ENCODE data around the gene GJC3.

The GJC3 gene

GRCh38 chr7:99928188-99928587, 1.2 kb downstream of the GJC3 start:
- no peak for TF ChIP-seq SUZ12 (IDR thresholded peaks at IDR 0.05; ENCODE audit: extremely low read depth, insufficient read depth, insufficient read length)
- TF ChIP-seq YY1 (IDR thresholded peaks at IDR 0.05; ENCODE audit: insufficient read depth, insufficient read length) = no peak
- TF ChIP-seq ZNF274 (IDR thresholded peaks at IDR 0.05; ENCODE audit: low read depth, low read length) = no peak
- Histone ChIP-seq H3K4me3 (ENCODE audit: insufficient read length, low read depth) (no peak overlapping the region), H3K4me1 (ENCODE audit: insufficient read depth, insufficient read length) (no peaks in the 10 kb centered on the region), H3K9ac (ENCODE audit: insufficient read length, low read depth) (no peak overlapping the region), H3K27me3 (ENCODE audit: insufficient read depth, insufficient read length) (peaks cover 6% of the 10 kb centered on the region), H3K36me3 (ENCODE audit: insufficient read depth, insufficient read length, low read length) (no peaks in the 10 kb centered on the region), H3K9me3 (ENCODE audit: insufficient read depth, low read length) (no peaks in the 10 kb centered on the region)
- no peak for DNase-seq (ENCODE audit: low read depth, low spot score)

- Histone ChIP-seq H3K36me3 (ENCODE audit: insufficient read depth, insufficient read length, low read length) (no peaks in the 10 kb centered on the region), H3K4me3 (ENCODE audit: insufficient read length, low read depth) (no peak overlapping the region), H3K9ac (ENCODE audit: insufficient read length, low read depth) (no peak overlapping the region), H3K27me3 (ENCODE audit: insufficient read depth, insufficient read length) (peaks cover 6% of the 10 kb centered on the region), H3K4me1 (ENCODE audit: insufficient read depth, insufficient read length) (no peaks in the 10 kb centered on the region), H3K9me3 (ENCODE audit: insufficient read depth, low read length) (no peaks in the 10 kb centered on the region)
- TF ChIP-seq YY1 (IDR thresholded peaks at IDR 0.05; ENCODE audit: insufficient read depth, insufficient read length) (no peak), SUZ12 (IDR thresholded peaks at IDR 0.05; ENCODE audit: extremely low read depth, insufficient read depth, insufficient read length) (no peak), ZNF274 (IDR thresholded peaks at IDR 0.05; ENCODE audit: low read depth, low read length) (no peak)
- no peak for DNase-seq (ENCODE audit: low read depth, low spot score)
Measured at GRCh38 chr7:99927536-99927935, 1.9 kb downstream of the GJC3 start.

DNA sequence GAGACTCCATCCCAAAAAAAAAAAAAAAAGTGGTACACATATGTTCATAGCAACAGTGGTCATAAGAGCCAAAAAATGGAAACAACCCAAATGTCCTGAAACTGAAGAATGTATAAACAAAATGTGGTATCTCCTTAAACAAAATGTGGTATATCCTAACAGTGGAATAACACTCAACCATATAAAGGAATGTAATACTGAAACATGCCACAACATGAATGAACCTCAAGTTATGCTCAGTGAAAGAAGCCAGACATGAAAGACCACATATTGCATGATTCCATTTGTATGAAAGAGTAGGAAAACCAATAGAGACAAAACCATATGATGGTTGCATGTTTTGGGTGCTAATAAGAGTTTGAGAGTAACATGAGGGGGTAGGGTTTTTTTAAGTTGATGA, 3.1 kb downstream of the GJC3 start:
- Histone ChIP-seq H3K4me1 (ENCODE audit: insufficient read depth, insufficient read length) (no peaks in the 10 kb centered on the region), H3K27me3 (ENCODE audit: insufficient read depth, insufficient read length) (peaks cover 6% of the 10 kb centered on the region), H3K36me3 (ENCODE audit: insufficient read depth, insufficient read length, low read length) (no peaks in the 10 kb centered on the region), H3K9me3 (ENCODE audit: insufficient read depth, low read length) (no peaks in the 10 kb centered on the region), H3K9ac (ENCODE audit: insufficient read length, low read depth) (no peak overlapping the region), H3K4me3 (ENCODE audit: insufficient read length, low read depth) (no peak overlapping the region)
- no peak for DNase-seq (ENCODE audit: low read depth, low spot score)
- TF ChIP-seq ZNF274 (IDR thresholded peaks at IDR 0.05; ENCODE audit: low read depth, low read length) (no peak), SUZ12 (IDR thresholded peaks at IDR 0.05; ENCODE audit: extremely low read depth, insufficient read depth, insufficient read length) (no peak), YY1 (IDR thresholded peaks at IDR 0.05; ENCODE audit: insufficient read depth, insufficient read length) (no peak)

DNA sequence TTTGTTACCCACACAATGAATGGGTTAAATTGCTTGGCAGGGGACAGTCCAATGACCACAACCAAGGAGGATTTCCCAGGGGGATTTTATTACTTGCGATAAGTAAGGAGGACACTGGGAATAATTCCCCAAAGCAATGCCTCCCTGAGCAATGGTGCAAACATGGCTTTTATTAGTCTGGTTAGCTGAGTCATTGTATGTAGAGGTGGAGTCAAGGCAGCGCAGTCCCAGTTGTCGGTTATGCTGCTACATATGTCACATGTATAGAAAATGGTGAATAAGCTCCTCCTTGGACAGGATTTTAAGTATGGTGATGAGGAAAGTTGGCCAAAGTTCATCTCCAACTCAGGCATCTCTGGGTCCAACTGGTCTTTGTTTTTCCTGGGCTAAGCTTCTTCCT, 6.2 kb downstream of the GJC3 start:
- Histone ChIP-seq H3K9ac (ENCODE audit: insufficient read length, low read depth) (no peak overlapping the region), H3K9me3 (ENCODE audit: insufficient read depth, low read length) (peaks cover 4% of the 10 kb centered on the region; the same call in 1 of the 2 replicates), H3K4me3 (ENCODE audit: insufficient read length, low read depth) (no peak overlapping the region), H3K4me1 (ENCODE audit: insufficient read depth, insufficient read length) (no peaks in the 10 kb centered on the region), H3K27me3 (ENCODE audit: insufficient read depth, insufficient read length) (peaks cover under 1% of the 10 kb centered on the region), H3K36me3 (ENCODE audit: insufficient read depth, insufficient read length, low read length) (peaks cover 3% of the 10 kb centered on the region)
- TF ChIP-seq ZNF274 (IDR thresholded peaks at IDR 0.05; ENCODE audit: low read depth, low read length) (no peak), SUZ12 (IDR thresholded peaks at IDR 0.05; ENCODE audit: extremely low read depth, insufficient read depth, insufficient read length) (no peak), YY1 (IDR thresholded peaks at IDR 0.05; ENCODE audit: insufficient read depth, insufficient read length) (no peak)
- DNase-seq (ENCODE audit: low read depth, low spot score) = no peak

DNA sequence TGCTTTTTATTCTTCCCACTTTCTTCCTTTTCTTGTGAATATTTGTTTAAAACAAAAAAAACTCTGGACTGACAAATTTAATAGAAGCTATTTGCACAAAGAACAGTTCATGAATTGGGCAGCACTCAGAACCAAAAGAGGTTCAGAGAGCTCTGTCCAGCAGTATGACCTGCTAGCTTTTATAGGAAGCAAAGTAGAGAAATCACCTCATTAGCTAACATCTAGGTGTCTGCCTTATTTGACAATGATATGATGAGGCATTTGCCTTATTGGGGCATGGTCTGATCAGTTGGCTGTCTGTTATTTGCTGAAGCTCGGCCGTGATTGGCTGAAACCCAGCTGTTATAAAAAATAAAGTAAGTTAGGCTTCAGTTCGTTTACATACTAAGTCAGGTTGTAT, 9.3 kb downstream of the GJC3 start:
- no peak for DNase-seq (ENCODE audit: low read depth, low spot score)
- H3K4me3 ChIP-seq (ENCODE audit: insufficient read length, low read depth) = peak overlapping the region; percentile 63
- no peaks in the 10 kb centered on the region for H3K27me3 ChIP-seq (ENCODE audit: insufficient read depth, insufficient read length)
- H3K9ac ChIP-seq (ENCODE audit: insufficient read length, low read depth) = no peak overlapping the region
- no peaks in the 10 kb centered on the region for H3K4me1 ChIP-seq (ENCODE audit: insufficient read depth, insufficient read length)
- TF ChIP-seq ZNF274 (IDR thresholded peaks at IDR 0.05; ENCODE audit: low read depth, low read length) (no peak), SUZ12 (IDR thresholded peaks at IDR 0.05; ENCODE audit: extremely low read depth, insufficient read depth, insufficient read length) (no peak), YY1 (IDR thresholded peaks at IDR 0.05; ENCODE audit: insufficient read depth, insufficient read length) (no peak)
- peaks cover 4% of the 10 kb centered on the region; the same call in 1 of the 2 replicates for H3K9me3 ChIP-seq (ENCODE audit: insufficient read depth, low read length)
- peaks cover 8% of the 10 kb centered on the region for H3K36me3 ChIP-seq (ENCODE audit: insufficient read depth, insufficient read length, low read length)

DNA sequence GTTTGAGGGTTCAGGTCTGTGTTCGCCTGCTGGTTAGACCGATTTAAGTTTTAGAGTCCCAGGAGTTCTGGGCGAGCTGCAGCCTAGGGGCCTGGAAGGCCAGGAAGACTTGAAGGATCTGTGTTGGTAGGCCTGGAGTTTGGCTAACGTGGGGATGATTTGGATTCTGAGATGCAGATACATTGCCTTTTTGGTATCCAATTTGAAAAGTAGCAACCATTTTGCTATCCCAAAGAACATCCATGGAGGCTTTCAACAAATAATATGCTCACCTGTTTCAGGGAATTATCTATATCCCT, 9.7 kb downstream of the GJC3 start:
- TF ChIP-seq YY1 (IDR thresholded peaks at IDR 0.05; ENCODE audit: insufficient read depth, insufficient read length) = no peak
- TF ChIP-seq SUZ12 (IDR thresholded peaks at IDR 0.05; ENCODE audit: extremely low read depth, insufficient read depth, insufficient read length) = no peak
- TF ChIP-seq ZNF274 (IDR thresholded peaks at IDR 0.05; ENCODE audit: low read depth, low read length) = no peak
- peaks cover 8% of the 10 kb centered on the region for H3K36me3 ChIP-seq (ENCODE audit: insufficient read depth, insufficient read length, low read length)
- no peaks in the 10 kb centered on the region for H3K27me3 ChIP-seq (ENCODE audit: insufficient read depth, insufficient read length)
- H3K9ac ChIP-seq (ENCODE audit: insufficient read length, low read depth) = peak overlapping the region; percentile 80
- peaks cover 4% of the 10 kb centered on the region; the same call in 1 of the 2 replicates for H3K9me3 ChIP-seq (ENCODE audit: insufficient read depth, low read length)
- no peaks in the 10 kb centered on the region for H3K4me1 ChIP-seq (ENCODE audit: insufficient read depth, insufficient read length)
- DNase-seq (ENCODE audit: low read depth, low spot score) = no peak
- H3K4me3 ChIP-seq (ENCODE audit: insufficient read length, low read depth) = peak overlapping the region; percentile 63

DNA sequence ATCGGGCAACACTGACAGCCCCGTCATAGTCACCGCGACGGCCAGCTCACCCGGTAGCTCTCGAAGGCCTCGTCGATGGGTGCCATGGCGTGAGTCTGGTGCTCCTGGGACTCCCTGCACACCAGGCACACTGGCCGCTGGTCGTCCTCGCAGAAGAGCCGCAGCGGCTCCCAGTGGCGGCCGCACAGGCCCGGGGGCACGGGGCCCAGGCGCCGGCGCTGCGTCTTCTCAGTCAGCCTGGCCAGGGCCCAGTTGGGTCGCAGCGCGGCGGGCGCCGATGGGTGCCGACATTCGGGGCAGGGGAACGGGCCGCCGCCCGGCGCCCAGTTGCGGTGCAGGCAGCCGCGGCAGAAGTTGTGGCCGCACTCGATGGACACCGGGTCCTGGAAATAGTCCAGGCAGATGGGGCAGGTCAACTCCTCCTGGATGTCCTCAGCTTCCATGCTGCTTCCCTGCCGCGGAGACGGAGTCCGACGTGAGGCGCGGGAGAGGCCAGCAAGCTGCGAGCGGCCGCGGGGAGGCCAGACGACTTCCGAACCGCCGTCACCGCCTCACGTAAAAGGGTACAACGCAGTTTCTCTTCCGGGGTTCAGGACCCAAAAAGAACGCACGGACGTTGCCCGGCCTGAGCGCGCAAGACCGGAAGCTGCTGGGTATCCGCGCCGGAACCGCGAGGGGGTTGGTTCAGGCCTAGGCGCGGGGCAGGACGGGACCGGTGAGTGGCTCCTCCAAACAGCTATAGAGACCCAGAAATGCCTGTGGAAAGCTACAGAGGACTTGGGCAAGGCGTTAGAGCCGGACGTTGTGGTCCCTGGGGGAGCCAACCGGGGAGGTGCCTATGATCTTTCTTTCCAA, 10.2 kb downstream of the GJC3 start, which contains the start of gene TRIM4:
TRIM4 (minus strand) TSS at position 572 of the 855 bp plus-strand sequence; CDS start at position 443, 129 bp downstream.
- no peaks in the 10 kb centered on the region for H3K27me3 ChIP-seq (ENCODE audit: insufficient read depth, insufficient read length)
- H3K9ac ChIP-seq (ENCODE audit: insufficient read length, low read depth) = peak within 1 kb of the TSS; percentile 80
- H3K4me3 ChIP-seq (ENCODE audit: insufficient read length, low read depth) = peak within 1 kb of the TSS; percentile 63

More for the DNA sequence above, 10.2 kb downstream of the GJC3 start, which contains the start of gene TRIM4:
- peak; percentile 74 for DNase-seq (ENCODE audit: low read depth, low spot score)
- H3K4me1 ChIP-seq (ENCODE audit: insufficient read depth, insufficient read length) = no peaks in the 10 kb centered on the region
- peaks cover 8% of the 10 kb centered on the region for H3K36me3 ChIP-seq (ENCODE audit: insufficient read depth, insufficient read length, low read length)
- TF ChIP-seq YY1 (IDR thresholded peaks at IDR 0.05; ENCODE audit: insufficient read depth, insufficient read length) (no peak), ZNF274 (IDR thresholded peaks at IDR 0.05; ENCODE audit: low read depth, low read length) (no peak), SUZ12 (IDR thresholded peaks at IDR 0.05; ENCODE audit: extremely low read depth, insufficient read depth, insufficient read length) (no peak)
- H3K9me3 ChIP-seq (ENCODE audit: insufficient read depth, low read length) = peaks cover 4% of the 10 kb centered on the region; the same call in 1 of the 2 replicates

Measured in NT2/D1 (cell line).